ENCODE data around the gene STRBP. TPM values are rescaled to one million over a fixed set of nuclear protein-coding genes. Genes with fewer than 3 reads are reported as not detected.
A peak's percentile ranks its signal among the peaks of the same experiment; 100 is the strongest.
"Not testable (repeated sequence)": the region's sequence is repeated elsewhere in the genome, so short reads cannot be mapped to it uniquely, and the experiment has no call there.

The STRBP gene
- total and polyA plus RNA-seq, 8 donors = 16.5 to 40.4 (median 36.8) TPM

- Histone ChIP-seq H3K9me3 (peaks cover 0 to 4% of the 10 kb centered on the region in 2 donors), H3K36me3 (no peaks in the 10 kb centered on the region), H3K27me3 (no peaks in the 10 kb centered on the region), H3K4me1 (no peaks in the 10 kb centered on the region), H3K4me3 (no peak overlapping the region), H3K27ac (no peak overlapping the region)
- no peak for DNase-seq
- TF ChIP-seq CTCF (IDR thresholded peaks at IDR 0.05) = no peak
- ATAC-seq = no peak
- intact Hi-C loops (cut with DNase I) = no loop called here
These were observed 10.0 kb upstream of the STRBP start for GRCh38 chr9:123278361-123278760.

GRCh38 chr9:123276551-123276950, 8.2 kb upstream of the STRBP start:
- H3K36me3 ChIP-seq = no peaks in the 10 kb centered on the region
- no peak overlapping the region for H3K4me3 ChIP-seq
- H3K4me1 ChIP-seq = no peaks in the 10 kb centered on the region
- no peaks in the 10 kb centered on the region for H3K27me3 ChIP-seq
- H3K27ac ChIP-seq = no peak overlapping the region
- TF ChIP-seq CTCF (IDR thresholded peaks at IDR 0.05) = no peak
- DNase-seq (no peak), ATAC-seq (no peak)
- intact Hi-C loops (cut with DNase I) = no loop called here
- peaks cover 0 to 4% of the 10 kb centered on the region in 2 donors for H3K9me3 ChIP-seq

GRCh38 chr9:123271133-123271532, 2.7 kb upstream of the STRBP start:
- DNase-seq; H3K27me3 ChIP-seq; H3K4me3 ChIP-seq; H3K27ac ChIP-seq; H3K36me3 ChIP-seq; intact Hi-C loops (cut with DNase I); ATAC-seq; H3K9me3 ChIP-seq: not testable (repeated sequence)
- H3K4me1 ChIP-seq = peaks cover 0 to 16% of the 10 kb centered on the region in 2 donors

GRCh38 chr9:123269281-123269680, 895 bp upstream of the STRBP start:
- no peaks in the 10 kb centered on the region for H3K36me3 ChIP-seq
- H3K4me1 ChIP-seq = peaks cover 0 to 16% of the 10 kb centered on the region in 2 donors
- no peaks in the 10 kb centered on the region for H3K9me3 ChIP-seq
- no peak for TF ChIP-seq CTCF (IDR thresholded peaks at IDR 0.05)
- H3K27me3 ChIP-seq = no peaks in the 10 kb centered on the region
- H3K4me3 ChIP-seq = peak overlapping the region; percentile 67 to 85
- intact Hi-C loops (cut with DNase I) = no loop called here
- DNase-seq (no peak), ATAC-seq (no peak)
- peak overlapping the region in 1 of 2 donors; percentile 63 for H3K27ac ChIP-seq

- H3K27ac ChIP-seq = no peak overlapping the region
- no peaks in the 10 kb centered on the region for H3K27me3 ChIP-seq
- intact Hi-C loops (cut with DNase I) = no loop called here
- DNase-seq (peak in 1 of 4 donors; percentile 32), ATAC-seq (no peak)
- H3K36me3 ChIP-seq = no peaks in the 10 kb centered on the region
- H3K4me3 ChIP-seq = peak overlapping the region; percentile 45 to 85
- peaks cover 0 to 16% of the 10 kb centered on the region in 2 donors for H3K4me1 ChIP-seq
- no peaks in the 10 kb centered on the region for H3K9me3 ChIP-seq
- TF ChIP-seq CTCF (IDR thresholded peaks at IDR 0.05) = no peak
These were observed 254 bp downstream of the STRBP start for GRCh38 chr9:123268199-123268464.

GRCh38 chr9:123267481-123268198, 746 bp downstream of the STRBP start:
- DNase-seq (peak in 1 of 4 donors; percentile 79), ATAC-seq (no peak)
- Histone ChIP-seq H3K27ac (no peak overlapping the region), H3K36me3 (no peaks in the 10 kb centered on the region), H3K27me3 (no peaks in the 10 kb centered on the region), H3K4me3 (peak overlapping the region; percentile 45 to 85), H3K9me3 (no peaks in the 10 kb centered on the region), H3K4me1 (peaks cover 0 to 16% of the 10 kb centered on the region in 2 donors)
- TF ChIP-seq CTCF (IDR thresholded peaks at IDR 0.05) = no peak
- intact Hi-C loops (cut with DNase I) = no loop called here
